Chondrocyte (in vitro differentiated cells): ENCODE data around the gene ANKRD6. TPM values are rescaled to one million over a fixed set of nuclear protein-coding genes. Genes with fewer than 3 reads are reported as not detected.

Experiments
- DNase-seq: peaks from one replicate; pipeline ENCODE4 v3.0.0; 2021; ENCODE audit warnings: mixed read lengths, low spot score
- H3K27ac Mint-ChIP-seq: one replicate; pipeline ENCODE4 v1.8.0; 2021; ENCODE audit warnings: mild to moderate bottlenecking, moderate library complexity, mixed read lengths; ENCODE audit not compliant: unreplicated experiment
- H3K27me3 Mint-ChIP-seq: 2 replicates; pipeline ENCODE4 v1.8.0; 2021; ENCODE audit warnings: low read depth, mixed read lengths
- H3K36me3 Mint-ChIP-seq: 2 replicates; pipeline ENCODE4 v1.8.0; 2021; ENCODE audit warnings: low read depth, mixed read lengths
- H3K4me1 Mint-ChIP-seq: 2 replicates; pipeline ENCODE4 v1.8.0; 2021; ENCODE audit warnings: low read depth, mild to moderate bottlenecking, mixed read lengths
- H3K4me3 Mint-ChIP-seq: one replicate; pipeline ENCODE4 v1.8.0; 2021; ENCODE audit warnings: mild to moderate bottlenecking, moderate library complexity, mixed read lengths; ENCODE audit not compliant: unreplicated experiment
- H3K9me3 Mint-ChIP-seq: 2 replicates; pipeline ENCODE4 v1.8.0; 2021; ENCODE audit warnings: low read depth, mixed read lengths
- total RNA-seq: library from RNA; stranded (reverse); gene quantifications from 3 replicates; pipeline ENCODE4 v1.2.1, GENCODE V29; 2021
- TF ChIP-seq, protein P1 (sequence below): fragments of 200-600 bp; sonication (generic); IDR thresholded peaks from 2 replicates; pipeline ENCODE4 v1.5.0; 2021; ENCODE audit warnings: antibody characterized with exemption, mild to moderate bottlenecking, moderate library complexity

Gene ANKRD6
- total RNA-seq, 1 donor from 2014 or later: 31.3 TPM

DNA sequence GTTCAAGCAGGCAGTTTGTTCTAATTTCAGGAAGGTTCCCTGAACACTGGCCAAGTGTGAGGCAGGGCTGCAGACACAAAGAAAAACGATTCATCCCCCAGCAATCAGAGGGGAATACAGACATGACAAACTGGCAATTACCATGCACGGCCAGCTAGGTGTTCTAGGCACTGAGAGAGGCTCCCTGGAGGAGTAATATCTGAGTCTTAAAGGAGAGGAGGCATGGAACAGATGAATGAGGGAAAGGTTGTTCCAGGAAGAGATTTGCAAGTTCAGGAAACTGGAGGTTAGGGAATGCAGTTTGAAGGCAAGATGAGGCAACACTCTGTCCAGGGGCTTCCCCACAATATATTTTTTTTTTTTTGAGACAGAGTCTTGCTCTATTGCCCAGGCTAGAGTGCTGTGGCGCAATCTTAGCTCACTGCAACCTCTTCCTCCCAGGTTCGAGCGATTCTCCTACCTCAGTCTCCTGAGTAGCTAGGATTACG lies 32.0 kb upstream of the ANKRD6 start:
- Mint-ChIP-seq H3K27me3 (no peaks in the 10 kb centered on the region), H3K4me1 (peaks cover 5% of the 10 kb centered on the region), H3K27ac (no peak overlapping the region), H3K9me3 (peaks cover 3% of the 10 kb centered on the region), H3K36me3 (no peaks in the 10 kb centered on the region), H3K4me3 (no peak overlapping the region)
- TF ChIP-seq, protein P1, sequence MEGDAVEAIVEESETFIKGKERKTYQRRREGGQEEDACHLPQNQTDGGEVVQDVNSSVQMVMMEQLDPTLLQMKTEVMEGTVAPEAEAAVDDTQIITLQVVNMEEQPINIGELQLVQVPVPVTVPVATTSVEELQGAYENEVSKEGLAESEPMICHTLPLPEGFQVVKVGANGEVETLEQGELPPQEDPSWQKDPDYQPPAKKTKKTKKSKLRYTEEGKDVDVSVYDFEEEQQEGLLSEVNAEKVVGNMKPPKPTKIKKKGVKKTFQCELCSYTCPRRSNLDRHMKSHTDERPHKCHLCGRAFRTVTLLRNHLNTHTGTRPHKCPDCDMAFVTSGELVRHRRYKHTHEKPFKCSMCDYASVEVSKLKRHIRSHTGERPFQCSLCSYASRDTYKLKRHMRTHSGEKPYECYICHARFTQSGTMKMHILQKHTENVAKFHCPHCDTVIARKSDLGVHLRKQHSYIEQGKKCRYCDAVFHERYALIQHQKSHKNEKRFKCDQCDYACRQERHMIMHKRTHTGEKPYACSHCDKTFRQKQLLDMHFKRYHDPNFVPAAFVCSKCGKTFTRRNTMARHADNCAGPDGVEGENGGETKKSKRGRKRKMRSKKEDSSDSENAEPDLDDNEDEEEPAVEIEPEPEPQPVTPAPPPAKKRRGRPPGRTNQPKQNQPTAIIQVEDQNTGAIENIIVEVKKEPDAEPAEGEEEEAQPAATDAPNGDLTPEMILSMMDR: no peak
- no peak for DNase-seq

DNA sequence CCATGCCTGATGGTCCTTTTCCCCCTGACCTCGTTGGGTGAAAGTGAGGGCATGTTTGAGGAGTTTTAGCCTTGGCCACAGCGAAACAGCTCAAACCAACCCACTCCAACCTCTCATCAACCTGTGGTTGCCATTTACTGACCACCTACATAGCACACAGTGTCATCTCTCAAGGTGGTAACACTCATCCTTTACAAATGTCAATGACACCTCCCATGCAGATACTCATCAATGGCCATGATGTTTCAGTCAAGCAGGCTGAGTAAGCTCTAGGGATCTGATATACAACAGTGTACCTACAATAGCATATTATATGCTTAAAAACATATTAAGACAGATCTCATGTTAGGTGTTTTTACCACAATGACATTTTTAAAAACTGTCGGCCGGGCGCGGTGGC lies 30.2 kb upstream of the ANKRD6 start:
- Mint-ChIP-seq H3K27me3 (peaks cover 1% of the 10 kb centered on the region), H3K27ac (no peak overlapping the region), H3K4me3 (no peak overlapping the region), H3K4me1 (peaks cover 5% of the 10 kb centered on the region), H3K9me3 (no peaks in the 10 kb centered on the region), H3K36me3 (no peaks in the 10 kb centered on the region)
- TF ChIP-seq, protein P1: no peak
- no peak for DNase-seq

DNA sequence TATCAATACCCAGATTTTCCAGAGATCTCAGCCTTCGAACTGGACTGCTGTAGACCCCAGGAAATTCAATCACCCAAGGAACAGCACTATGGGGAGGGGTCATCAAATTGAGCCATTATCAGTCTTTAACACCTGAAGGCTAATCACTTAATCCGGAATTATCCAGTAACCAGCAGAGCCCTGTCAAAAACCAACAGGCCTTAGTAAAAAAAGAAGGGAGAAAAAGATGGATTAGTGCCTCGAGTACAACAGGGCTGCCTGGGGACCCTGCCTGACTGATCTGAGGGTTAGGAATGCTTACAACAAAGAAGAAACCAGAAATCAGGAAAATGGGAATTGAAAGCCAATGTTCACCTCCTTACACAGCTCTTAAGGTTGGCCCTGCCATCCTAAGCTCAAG lies 28.4 kb upstream of the ANKRD6 start:
- Mint-ChIP-seq H3K27me3 (peaks cover 1% of the 10 kb centered on the region), H3K4me3 (no peak overlapping the region), H3K36me3 (no peaks in the 10 kb centered on the region), H3K9me3 (no peaks in the 10 kb centered on the region), H3K4me1 (peaks cover 5% of the 10 kb centered on the region), H3K27ac (no peak overlapping the region)
- TF ChIP-seq, protein P1: no peak
- DNase-seq: no peak

DNA sequence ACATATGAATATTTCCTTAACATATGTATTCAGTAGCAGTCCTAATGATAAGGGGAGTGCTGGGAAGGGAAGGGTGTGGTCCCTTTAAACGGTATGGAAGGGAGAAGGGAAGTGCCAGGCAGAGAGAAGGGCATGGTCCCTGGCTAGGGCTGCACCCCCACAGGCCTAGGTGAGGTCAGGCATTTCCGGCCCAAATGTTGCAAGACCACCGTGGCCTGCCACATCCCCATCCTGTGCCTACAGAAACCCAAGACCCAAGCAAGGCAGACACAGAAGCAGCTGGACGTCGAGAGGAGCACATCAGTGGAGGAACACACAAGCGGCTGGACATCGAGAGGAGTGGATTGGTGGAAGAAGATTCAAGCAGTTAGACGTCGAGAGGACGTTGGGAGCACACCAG lies 26.8 kb upstream of the ANKRD6 start:
- peaks cover 8% of the 10 kb centered on the region for H3K4me1 Mint-ChIP-seq
- TF ChIP-seq, protein P1: no peak
- no peak for DNase-seq
- no peaks in the 10 kb centered on the region for H3K36me3 Mint-ChIP-seq
- H3K9me3 Mint-ChIP-seq: no peaks in the 10 kb centered on the region
- H3K4me3 Mint-ChIP-seq: no peak overlapping the region
- peaks cover 1% of the 10 kb centered on the region for H3K27me3 Mint-ChIP-seq
- no peak overlapping the region for H3K27ac Mint-ChIP-seq

DNA sequence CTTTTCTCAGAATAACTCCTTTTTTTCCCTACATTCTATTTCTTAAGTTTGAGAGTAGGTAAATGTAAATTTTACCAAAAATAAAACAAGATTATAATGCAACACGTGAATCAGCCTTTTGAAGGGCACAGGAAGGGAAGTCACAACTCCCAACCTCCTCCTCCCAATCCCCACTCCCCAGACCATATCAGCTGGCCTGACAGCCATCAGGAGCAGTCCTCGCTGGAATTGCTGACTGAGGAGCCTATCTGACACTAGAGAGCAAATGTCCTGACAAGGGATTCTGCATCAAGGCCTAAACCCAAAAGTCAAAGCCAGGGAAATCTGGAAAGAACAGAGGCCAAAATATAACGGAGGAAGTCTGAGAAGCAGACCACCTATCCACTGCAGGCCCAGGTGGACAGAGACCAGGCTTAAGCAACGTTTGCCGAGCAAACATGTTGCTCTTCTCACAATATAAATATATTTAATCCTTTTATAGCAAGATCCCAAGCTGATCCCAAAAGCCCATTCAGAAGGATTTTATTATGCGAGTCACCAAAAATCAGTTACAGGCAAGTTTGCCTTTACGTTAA lies 23.4 kb upstream of the ANKRD6 start:
- Mint-ChIP-seq H3K27me3 (peaks cover 4% of the 10 kb centered on the region), H3K4me1 (peaks cover 16% of the 10 kb centered on the region), H3K4me3 (no peak overlapping the region), H3K9me3 (no peaks in the 10 kb centered on the region), H3K36me3 (no peaks in the 10 kb centered on the region), H3K27ac (no peak overlapping the region)
- TF ChIP-seq, protein P1: no peak
- DNase-seq: no peak
